Urothelium cell line (cell line): ENCODE measurements around the gene LRRC49.
A peak's percentile ranks its signal among the peaks of the same experiment; 100 is the strongest.
"Not testable (repeated sequence)": the region's sequence is repeated elsewhere in the genome, so short reads cannot be mapped to it uniquely, and the experiment has no call there.

ENCODE experiments used
- DNase-seq: peaks from one replicate; pipeline ENCODE4 v3.0.0; 2011; ENCODE audit warnings: low spot score, mixed read lengths
- FAIRE-seq: peaks from 2 replicates; lab custom pipeline; 2011; peaks lifted over from hg19 to GRCh38; lab: Jason Lieb, UNC

Gene LRRC49

DNA sequence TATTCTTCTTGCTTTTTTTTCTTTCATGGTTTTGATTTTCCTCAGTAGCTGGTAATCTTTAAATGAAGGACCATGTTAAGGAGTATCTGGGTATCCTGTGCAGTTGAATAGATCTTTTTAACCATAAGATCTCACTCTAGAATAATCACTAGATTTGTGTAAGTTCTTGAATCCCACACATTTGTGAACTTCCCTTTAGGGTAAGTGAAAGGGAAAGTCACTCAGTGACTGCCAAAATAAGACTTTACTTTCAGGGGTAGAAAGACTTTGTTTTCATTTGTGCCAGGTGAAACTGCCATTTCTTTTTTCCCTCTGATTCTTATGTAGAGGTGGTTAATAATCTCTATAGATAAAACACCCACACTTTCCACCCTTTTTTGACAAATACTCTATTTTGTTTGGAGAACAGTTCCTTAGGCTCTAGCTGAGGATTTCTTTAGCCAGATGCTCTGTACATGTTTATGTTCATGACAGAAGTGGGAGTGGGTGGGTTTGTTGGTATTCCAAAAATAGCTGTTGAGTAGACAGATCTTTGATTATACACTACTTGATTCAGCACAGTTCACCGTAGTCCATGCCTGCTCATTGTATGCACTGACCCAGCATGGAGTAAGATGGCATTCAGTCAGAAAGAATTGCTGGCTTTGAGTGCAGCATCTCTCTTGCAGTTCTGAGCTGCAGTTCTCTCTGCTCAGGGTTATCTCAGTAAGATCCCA is 28.5 kb downstream of the LRRC49 start:
- no peak for FAIRE-seq
- no peak for DNase-seq

DNA sequence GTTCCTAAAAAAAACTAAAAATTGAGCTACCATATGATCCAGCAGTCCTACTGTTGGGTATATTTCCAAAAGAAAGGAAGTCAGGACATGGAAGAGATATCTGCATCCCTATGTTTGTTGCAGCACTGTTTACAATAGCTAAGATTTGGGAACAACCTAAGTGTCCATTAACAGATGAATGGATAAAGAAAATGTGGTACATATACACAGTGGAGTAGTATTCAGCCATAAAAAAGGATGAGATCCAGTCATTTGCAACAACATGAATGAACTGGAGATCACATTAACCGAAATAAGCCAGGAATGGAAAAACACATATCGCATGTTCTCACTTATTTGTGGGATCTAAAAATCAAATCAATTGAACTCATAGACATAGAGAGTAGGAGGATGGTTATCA is 29.5 kb downstream of the LRRC49 start:
- no peak for DNase-seq
- FAIRE-seq, result no peak

DNA sequence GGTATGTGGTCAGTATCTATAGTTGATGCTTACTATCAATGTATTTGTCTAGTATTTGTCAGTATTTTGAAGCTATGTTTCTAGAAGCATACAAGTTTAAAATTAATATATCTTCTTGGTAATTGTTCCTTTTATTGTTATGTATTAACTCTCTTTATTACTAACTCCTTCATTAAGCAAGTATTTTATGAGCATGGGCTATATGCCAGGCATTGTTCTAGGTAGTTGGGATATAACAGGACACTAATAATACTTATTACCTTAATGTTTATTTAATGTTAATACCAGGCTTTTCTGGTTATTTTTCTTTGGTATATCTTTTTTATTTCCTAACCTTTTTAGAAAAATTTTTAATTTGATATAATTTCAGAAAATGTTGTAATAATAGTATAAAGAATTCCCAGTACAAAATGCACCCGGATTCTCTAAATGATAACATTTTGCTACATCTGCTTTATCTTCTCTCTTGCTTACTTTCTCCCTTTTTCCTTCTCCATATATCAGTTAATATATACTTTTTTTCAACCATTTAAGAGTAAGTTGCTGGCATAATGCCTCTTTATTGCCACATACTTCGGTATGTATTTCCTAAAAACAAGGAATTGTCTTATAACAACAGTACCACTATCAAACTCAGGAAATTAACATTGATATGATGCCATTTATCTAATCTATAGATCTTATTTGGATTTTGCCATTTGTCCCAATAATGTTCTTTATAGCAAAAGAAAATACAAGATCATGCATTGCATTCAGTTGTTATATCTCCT is 30.9 kb downstream of the LRRC49 start:
- FAIRE-seq, result no peak
- no peak for DNase-seq

DNA sequence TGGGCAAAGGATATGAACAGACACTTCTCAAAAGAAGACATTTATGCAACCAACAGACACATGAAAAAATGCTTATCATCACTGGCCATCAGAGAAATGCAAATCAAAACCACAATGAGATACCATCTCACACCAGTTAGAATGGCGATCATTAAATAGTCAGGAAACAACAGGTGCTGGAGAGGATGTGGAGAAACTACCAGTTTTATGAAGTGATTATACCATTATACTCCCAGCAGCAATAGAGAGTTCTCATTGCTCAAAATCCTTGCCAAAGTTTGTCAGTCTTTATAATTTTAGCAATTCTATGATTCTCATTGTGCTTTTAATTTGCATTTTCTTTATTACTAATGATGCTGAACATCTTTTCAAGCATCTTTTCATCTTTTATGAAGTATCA is 34.3 kb downstream of the LRRC49 start:
- DNase-seq, FAIRE-seq: not testable (repeated sequence)

DNA sequence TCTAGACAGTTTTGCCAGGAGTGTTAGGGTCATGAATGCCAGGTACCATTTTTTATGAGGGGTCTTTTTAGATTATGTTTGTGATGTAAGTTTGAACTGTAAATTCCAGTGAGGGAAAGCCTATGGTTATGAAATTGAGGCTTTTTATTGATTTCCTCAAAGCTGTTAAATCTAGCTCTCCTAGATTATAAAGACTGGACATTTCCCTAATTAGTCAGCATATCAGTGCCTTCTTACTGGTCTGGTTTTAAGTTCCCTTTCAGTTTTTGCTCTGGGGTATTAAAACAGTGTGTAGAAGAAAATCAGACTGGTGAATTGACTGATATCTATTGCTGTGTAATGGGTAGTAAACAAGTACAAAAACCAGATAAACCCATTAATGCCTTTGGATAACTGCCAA is 39.2 kb downstream of the LRRC49 start:
- FAIRE-seq, result no peak
- DNase-seq, result no peak

DNA sequence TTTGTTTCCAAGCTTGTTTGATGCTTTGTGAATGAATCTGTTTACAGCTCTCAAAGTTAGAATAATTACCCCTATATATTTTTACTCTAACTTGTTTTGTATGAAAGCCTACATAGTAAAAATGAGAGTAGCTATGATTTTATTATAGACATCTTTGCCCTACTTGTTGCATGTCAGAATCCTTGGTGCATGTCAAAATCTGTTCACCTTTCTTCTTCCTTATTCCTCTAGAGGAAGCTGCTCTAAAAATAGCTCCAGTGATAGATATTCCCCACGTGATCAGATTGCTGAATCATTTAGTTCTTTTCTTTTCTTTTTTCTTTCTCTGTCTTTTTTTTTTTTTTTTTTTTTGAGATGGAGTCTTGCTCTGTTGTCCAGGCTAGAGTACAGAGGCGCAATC is 39.8 kb downstream of the LRRC49 start:
- DNase-seq (no peak), FAIRE-seq (no peak)

DNA sequence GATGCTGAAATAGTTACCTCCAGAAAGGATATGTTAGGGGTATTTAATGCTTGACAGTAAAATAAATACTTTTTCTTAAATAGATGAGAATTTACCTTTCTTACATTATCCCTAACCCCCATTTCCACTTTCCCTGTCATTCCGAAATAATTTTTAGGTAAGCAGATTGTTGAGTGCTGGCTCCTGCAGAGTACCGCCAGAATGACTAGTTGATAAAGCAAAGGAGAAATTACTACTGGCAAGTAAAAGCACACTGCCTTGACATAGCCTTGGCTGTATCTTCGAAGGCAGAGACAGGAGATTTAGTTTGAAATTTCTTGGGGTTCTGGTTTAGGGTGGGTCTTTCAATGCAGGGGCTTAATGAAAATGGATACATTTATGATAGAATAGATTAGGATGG is 40.8 kb downstream of the LRRC49 start:
- FAIRE-seq (peak; percentile 48), DNase-seq (no peak)

DNA sequence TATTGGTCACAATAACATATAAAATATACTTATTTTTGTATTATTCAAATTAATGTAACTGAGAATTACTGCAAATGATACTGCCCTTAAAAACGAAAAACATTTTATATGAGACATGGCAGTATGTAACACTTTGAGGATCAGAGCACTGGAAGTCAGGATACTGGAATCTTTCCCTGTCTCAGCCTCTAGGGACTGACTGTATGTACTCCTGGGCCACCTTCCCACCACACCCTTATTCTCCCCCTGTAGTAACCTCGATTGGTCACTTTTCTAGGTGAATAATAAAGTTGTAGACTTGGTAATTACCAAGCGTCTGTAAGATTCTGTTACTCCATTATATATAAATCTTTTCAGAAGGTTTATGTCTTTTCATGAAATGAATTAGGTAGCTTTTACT is 43.0 kb downstream of the LRRC49 start:
- no peak for DNase-seq
- FAIRE-seq, result no peak

DNA sequence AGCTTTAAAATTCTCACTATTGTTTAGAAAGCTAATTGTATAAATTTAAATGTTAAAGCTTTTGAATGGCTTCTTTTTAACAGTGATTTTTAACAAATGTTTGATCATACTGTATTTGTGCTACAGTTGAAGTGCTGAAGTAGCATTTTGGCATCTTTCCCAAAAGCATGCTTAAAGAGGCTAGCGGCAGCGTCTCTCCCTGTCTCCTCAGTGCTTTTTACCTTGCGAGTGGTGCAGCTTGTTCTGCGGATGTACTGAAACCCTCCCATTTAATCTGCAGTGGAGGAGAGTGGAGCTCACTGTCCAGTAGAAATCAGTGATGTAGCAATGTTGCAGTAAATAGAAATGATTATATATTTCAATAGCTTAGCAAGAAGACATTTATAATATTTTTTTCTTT is 43.7 kb downstream of the LRRC49 start:
- DNase-seq (no peak), FAIRE-seq (no peak)

DNA sequence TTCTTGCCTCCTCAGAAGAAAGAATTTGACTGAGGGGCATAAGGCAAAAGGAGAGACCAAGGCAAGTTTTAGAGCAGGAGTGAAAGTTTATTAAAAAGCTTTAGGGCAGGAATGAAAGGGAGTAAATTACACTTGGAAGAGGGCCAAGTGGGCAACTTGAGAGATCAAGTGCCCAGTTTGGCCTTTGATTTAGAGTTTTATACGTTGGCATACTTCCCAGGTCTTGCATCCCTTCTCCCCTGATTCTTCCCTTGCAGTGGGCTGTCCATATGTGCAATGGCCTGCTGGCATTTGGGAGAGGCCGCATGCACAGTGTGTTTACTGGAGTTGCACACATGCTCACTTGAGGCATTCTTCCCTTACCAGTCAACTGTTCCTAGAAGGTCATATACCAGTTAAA is 50.7 kb downstream of the LRRC49 start:
- FAIRE-seq, DNase-seq: not testable (repeated sequence)

DNA sequence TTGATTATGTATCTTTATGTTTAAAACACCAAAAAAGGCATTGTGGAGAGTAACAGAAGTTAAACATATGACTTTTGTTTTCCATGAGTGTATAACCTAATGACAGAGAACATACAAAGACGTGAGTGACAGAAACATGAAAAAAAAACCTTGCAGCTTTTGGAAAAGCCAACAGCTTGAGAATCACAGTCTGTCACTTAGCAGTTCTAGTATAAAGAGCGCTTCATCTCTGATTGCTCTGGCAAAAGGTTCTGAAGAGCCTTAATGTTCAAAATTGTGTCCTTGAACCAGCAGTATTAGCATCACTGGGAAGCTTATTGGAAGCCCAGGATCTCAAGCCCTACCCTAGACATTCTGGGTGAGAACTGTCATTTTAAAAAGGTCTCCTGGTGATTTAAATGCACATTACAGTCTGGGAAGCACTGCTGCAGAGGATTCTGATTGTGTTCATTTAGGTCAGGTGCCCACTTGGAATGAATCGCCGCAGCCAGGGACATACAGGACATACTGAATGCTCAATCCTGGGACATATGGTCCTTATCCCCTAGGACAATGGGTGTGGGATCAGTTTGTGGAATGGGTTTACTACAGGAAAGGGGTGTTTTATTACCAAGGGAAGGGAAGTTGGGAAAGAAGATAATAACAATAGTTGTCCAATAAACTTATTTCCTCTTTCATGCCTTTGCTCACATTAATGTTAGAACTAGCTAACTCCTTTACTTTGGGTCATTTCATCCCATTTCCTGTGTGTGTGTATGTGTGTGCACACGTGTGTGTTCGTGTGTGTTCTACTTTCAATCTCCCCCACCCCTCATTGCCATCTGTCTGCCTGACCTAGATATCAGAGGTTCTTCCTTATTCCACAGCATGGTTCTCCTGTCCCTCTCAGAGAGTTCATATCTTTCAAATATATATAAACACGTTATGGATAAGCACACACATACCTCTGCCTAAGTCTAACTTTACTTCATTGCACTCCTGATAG is 55.0 kb downstream of the LRRC49 start:
- FAIRE-seq, result peak; percentile 53
- no peak for DNase-seq

DNA sequence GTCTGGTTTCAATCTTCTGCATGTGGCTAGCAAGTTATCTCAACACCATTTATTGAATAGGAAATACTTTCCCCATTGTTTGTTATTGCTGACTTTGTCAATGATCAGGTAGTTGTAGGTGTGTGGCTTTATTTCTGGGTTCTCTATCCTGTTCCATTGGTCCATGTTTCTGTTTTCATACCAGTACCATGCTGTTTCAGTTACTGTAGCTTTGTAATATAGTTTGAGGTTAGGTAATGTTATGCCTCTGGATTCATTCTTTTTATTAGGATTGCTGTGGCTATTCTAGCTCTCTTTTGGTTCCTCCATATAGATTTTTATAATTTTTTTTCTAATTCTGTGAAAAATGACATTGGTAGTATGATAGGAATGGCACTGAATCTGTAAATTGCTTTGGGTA is 58.3 kb downstream of the LRRC49 start:
- DNase-seq (no peak), FAIRE-seq (no peak)

DNA sequence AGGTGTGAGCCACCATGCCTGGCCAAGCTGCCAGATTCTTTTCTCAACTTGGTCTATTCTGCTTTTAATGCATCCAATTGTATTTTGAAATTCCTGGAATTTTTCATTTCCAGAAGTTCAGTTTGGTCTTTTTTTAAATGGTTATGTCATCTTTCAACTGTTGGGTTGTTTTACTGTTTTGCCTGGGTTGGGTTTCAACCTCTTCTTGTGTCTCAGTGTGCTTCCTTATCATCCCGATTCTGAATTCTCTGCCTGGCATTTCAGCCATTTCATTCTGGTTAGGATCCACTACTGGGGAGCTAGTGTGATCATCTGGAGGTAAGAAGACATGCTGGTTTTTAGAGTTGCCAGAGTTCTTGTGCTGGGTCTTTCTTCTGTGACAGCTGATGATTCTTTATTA is 61.5 kb downstream of the LRRC49 start:
- DNase-seq (no peak), FAIRE-seq (no peak)

DNA sequence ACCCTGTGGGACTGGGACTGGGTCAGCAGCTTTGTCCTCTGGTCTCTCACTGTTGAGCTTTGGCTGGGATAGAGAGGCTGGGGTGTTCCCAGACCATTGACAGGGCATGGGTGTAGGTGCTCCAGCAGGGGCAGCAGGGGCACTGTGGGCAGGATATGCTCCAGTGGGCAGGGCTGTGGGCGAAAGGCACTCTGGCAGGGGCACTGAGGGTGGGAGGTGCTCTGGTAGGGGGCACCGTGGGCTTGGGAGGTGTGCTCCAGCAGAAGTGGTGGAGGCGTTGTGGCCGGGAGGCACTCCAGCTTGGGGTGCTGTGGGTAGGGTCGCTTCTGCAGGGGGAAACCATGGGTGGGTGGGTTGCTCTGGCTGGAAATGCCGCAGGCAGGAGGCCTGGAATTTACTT is 62.1 kb downstream of the LRRC49 start:
- FAIRE-seq (no peak), DNase-seq (no peak)

DNA sequence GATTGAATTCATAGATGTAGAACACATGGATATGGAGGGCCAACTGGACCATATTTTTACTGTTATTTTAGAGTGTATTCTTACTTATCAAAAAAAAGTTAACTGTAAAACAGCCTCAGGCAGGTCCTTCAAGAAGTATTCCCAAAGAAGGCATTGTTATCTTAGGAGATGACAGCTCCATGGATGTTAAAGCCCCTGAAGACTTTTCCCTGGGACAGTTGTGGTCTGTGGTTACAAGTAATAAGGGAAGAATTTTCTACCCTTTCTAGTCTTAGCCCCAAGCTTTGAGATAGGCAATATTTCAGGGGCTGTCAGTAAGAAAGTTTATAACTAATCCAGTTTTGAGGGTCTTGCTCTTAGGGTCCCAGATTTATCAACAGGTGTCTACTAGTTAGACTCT is 62.5 kb downstream of the LRRC49 start:
- DNase-seq, result no peak
- FAIRE-seq, result no peak

DNA sequence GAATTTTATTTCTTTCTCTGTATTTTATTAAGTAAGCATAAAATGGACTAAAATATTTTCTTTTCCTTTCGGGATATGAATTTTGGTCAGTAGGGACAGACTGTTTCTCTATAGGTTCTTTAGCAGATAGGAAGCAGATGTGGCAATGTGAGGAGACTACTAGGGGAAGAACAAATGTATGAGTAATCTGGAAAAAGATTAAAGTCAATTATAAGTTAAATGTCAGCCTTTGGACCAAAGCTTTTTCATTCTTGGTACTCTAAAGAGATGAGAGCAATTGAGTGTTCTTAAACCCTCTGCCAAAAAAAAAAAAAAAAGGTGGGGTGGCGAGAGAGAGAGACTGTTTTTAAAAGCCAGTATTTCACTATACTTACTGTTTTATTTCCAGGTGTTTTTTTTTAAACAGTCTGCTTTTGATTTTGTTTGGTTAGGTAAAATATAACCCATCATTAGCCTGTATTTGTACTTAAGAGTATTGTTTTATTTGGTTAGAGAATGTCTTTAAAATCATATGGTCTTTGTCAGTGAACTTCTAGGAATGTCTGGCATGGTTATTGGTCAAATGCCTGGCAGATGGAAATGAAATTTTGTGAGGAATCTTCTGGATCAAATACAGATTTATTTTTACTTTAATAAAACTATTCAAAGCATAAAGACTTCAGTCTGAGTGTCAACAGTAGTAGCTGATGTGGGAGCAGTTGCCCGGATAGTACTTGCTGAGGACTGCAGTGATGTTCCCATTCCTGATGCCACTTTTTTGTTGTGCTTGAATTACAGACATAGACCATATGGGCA is 63.8 kb downstream of the LRRC49 start:
- FAIRE-seq (no peak), DNase-seq (no peak)

DNA sequence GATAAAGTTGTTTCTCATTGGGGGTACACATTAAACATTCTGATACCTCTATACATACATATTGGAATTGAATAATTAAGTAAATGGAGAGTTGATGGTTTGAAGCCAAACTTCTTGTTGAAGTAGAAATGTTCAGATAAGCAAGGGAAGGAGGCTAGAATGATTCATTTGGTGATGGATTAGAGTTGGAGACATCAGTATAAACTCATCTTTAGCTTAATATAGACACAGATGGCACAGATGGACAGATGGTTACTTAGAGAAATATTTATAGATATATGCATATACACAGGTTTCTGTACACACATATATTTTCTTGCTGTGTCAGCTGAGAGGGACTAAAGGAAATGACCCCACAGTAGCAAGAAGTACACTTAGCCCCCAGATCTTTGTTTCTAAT is 69.5 kb downstream of the LRRC49 start:
- DNase-seq, result no peak
- FAIRE-seq, result no peak

DNA sequence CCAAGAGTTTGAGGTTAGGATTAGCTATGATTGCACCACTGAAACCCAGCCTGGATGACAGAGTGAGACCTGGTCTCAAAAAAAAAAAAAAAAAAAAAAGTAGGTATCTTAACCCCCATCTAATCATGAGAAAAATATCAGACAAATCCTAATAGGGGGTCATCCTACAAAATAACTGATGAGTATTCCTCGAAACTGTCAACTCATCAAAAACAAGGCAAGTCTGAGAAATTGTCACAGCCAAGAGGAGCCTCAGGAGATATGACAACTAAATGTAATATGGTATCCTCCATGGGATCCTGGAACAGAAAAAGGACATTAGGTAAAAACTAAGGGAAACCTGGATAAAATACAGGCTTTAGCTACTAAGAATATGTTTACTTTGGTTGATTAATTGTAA is 70.6 kb downstream of the LRRC49 start:
- DNase-seq, result no peak

DNA sequence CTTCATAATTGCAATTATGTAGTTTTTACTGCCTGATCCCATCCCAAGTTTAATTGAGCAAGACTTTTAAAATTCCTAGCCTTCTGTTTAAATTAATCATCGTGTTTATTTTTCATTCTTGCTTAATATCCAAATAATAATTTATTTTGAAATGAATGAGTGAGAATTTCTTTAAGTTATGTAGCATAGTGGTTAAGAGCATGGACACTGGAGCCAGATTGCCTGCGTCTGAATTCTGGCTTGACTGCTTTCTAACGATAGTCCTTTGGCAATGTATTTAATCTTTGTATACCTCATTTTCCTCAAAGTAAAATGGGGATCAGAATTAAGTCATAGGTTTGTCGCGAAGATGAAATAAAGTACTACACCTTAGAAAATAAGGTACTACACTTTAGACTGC is 71.4 kb downstream of the LRRC49 start:
- DNase-seq (no peak), FAIRE-seq (no peak)

More for the DNA sequence above, 70.6 kb downstream of the LRRC49 start:
- peak; percentile 30 for FAIRE-seq

DNA sequence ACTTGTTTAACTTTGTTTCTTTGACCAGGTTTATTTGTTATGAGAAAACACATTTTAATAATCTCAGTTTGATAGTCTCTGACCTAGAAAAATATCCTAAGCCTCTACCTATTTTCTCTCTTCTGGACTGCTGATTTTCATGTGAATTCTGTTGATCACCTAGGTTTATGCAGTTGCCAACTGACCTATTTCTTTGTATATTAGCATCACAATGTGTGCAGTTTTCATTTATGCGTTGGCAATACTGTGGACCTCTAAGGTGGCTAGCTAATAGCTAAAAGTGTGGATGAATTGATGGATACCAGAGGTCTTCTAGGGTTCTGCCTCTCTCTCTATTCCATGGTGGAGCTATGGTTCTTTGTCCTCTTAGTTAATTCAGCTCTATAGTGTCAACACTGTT is 72.1 kb downstream of the LRRC49 start:
- no peak for FAIRE-seq
- DNase-seq, result no peak

DNA sequence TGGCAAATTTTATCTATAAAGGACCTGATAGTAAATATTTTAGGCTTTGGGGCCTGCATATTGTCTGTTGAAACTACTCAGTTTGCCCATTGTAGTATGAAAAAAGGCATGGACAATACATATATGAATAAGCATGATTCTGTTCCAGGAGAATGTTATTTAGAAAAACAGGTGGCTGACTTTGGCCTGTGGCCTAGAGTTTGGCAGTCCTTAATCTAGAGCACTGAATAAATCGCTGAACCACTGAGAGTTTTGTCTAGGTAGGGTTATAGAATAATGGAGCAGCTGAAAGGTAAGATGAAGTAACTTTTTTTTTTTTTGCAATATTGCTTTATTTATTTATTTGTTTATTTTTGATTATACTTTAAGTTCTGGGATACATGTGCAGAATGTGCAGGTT is 75.0 kb downstream of the LRRC49 start:
- FAIRE-seq (no peak), DNase-seq (no peak)
